Psoas muscle (tissue), 8 donors: ENCODE data around the gene KRT31. TPM values are rescaled to one million over a fixed set of nuclear protein-coding genes. Genes with fewer than 3 reads are reported as not detected.
"Not testable (repeated sequence)": the region's sequence is repeated elsewhere in the genome, so short reads cannot be mapped to it uniquely, and the experiment has no call there.

ENCODE experiments used
- ATAC-seq, 4 donors: fragments of 200-7000 bp; cut with Tn5 transposase; one replicate each; pipeline ENCODE4 v1.9.1; 2020; ENCODE audit warnings: moderate library complexity in 3 of 4, mild to moderate bottlenecking in 2 of 4
- DNase-seq, 2 donors: peaks; one replicate each; pipeline ENCODE4 v3.0.0-alpha.2; 2020
- H3K27ac ChIP-seq: fragments of 200-600 bp; one replicate; pipeline ENCODE4 v1.8.0; 2022
- H3K27me3 ChIP-seq, 3 donors: fragments of 200-600 bp in 1 of 3; one replicate each; pipeline versions ENCODE4 v1.6.1 to v1.8.0; 2013 to 2022; ENCODE audit warnings: low read length in 2 of 3, mild to moderate bottlenecking in 2 of 3, moderate library complexity in 1 of 3; ENCODE audit not compliant: insufficient read depth in 3 of 3
- H3K36me3 ChIP-seq, 2 donors: fragments of 200-600 bp in 1 of 2; one replicate each; pipeline versions ENCODE4 v1.6.1 to v1.8.0; 2013 to 2022; ENCODE audit warnings: low read depth in 1 of 2, mild to moderate bottlenecking in 1 of 2, moderate library complexity in 1 of 2; ENCODE audit not compliant: insufficient read depth in 1 of 2
- H3K4me1 ChIP-seq: fragments of 200-600 bp; one replicate; pipeline ENCODE4 v1.8.0; 2022
- H3K4me3 ChIP-seq: fragments of 200-600 bp; one replicate; pipeline ENCODE4 v1.8.0; 2022; ENCODE audit warnings: mild to moderate bottlenecking
- H3K9me3 ChIP-seq: fragments of 200-600 bp; one replicate; pipeline ENCODE4 v1.8.0; 2022
- WGBS, 3 donors: extraction: QIAGEN DNeasy Blood & Tissue Kit; methylation state at CpG; one replicate each; pipeline versions ENCODE4 v1.1.6 to v1.1.7; 2013; 5-methylcytosine and 5-hydroxymethylcytosine counted together
- intact Hi-C, 2 donors: fragments of 100-400 bp; cut with DNase I; formaldehyde crosslinking; loops; one replicate each; pipeline versions ENCODE4 v1.11.0 to v1.14.2; 2022
- polyA plus RNA-seq, 3 donors: library from polyadenylated mRNA; stranded (reverse); fragments of 200-250 nt; gene quantifications; one replicate each; pipeline ENCODE4 v1.2.3, GENCODE V29; 2013
- total RNA-seq, 4 donors: library from RNA; stranded (reverse); fragmentation: NEBNext Ultra II Directional in 2 of 4; extraction: Animal tissue kit (Norgen Biotek cat#: 25700) in 2 of 4; gene quantifications; one replicate each; pipeline versions ENCODE4 v1.2.1 to v1.2.4, GENCODE V29; 2021 to 2023
- TF ChIP-seq, protein P1 (sequence below): fragments of 200-600 bp; IDR thresholded peaks from one replicate; pipeline ENCODE4 v1.8.0; 2022; ENCODE audit warnings: antibody characterized with exemption
- donor health status: healthy with polysubstance abuse.
- donor health status: DM: no; HTN: no; CAD: no; lungs with moderate emphysema.
- donor health status: Bipolar disorder and iron deficiency.
- donor health status: healthy.
- donor health status: DM: yes; HTN: yes; CAD: no.
- donor health status: DM: no; HTN: no; CAD: no.
- donor health status: DM: no; HTN: no; CAD: no.
- donor health status: DM: yes; HTN: yes; CAD: no.

Gene KRT31
- total and polyA plus RNA-seq, 7 donors, result 0.18 to 4.6 (median 0.87) TPM

DNA sequence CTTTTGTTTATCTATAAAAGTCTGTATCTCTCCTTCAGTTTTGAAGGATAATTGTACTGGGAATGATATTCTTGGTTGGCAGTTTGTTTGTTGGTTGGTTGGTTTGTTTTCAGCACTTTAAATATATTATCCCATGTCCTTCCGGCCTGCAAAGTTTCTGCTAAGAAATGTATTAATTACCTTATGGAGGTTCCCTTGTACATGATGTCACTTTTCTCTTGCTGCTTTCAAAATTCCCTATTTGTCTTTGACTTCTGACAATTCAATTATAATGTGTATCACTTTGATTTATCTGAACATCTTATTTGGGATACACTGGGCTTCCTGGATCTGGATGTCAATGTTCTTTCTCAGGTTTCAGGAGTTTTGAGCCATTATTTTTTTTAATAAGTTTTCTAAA lies 11.2 kb downstream of the KRT31 start:
- Histone ChIP-seq H3K27ac (no peak overlapping the region), H3K27me3 (no peaks in the 10 kb centered on the region), H3K4me3 (no peak overlapping the region), H3K9me3 (peaks cover 14% of the 10 kb centered on the region), H3K4me1 (no peaks in the 10 kb centered on the region), H3K36me3 (no peaks in the 10 kb centered on the region)
- TF ChIP-seq, protein P1, sequence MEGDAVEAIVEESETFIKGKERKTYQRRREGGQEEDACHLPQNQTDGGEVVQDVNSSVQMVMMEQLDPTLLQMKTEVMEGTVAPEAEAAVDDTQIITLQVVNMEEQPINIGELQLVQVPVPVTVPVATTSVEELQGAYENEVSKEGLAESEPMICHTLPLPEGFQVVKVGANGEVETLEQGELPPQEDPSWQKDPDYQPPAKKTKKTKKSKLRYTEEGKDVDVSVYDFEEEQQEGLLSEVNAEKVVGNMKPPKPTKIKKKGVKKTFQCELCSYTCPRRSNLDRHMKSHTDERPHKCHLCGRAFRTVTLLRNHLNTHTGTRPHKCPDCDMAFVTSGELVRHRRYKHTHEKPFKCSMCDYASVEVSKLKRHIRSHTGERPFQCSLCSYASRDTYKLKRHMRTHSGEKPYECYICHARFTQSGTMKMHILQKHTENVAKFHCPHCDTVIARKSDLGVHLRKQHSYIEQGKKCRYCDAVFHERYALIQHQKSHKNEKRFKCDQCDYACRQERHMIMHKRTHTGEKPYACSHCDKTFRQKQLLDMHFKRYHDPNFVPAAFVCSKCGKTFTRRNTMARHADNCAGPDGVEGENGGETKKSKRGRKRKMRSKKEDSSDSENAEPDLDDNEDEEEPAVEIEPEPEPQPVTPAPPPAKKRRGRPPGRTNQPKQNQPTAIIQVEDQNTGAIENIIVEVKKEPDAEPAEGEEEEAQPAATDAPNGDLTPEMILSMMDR, result no peak
- DNase-seq (no peak), ATAC-seq (no peak)
- WGBS, 3 donors, result 90 to 100% (median 97%) methylated on average over 1 of the region's 1 CpG
- intact Hi-C loops, result no loop called here

DNA sequence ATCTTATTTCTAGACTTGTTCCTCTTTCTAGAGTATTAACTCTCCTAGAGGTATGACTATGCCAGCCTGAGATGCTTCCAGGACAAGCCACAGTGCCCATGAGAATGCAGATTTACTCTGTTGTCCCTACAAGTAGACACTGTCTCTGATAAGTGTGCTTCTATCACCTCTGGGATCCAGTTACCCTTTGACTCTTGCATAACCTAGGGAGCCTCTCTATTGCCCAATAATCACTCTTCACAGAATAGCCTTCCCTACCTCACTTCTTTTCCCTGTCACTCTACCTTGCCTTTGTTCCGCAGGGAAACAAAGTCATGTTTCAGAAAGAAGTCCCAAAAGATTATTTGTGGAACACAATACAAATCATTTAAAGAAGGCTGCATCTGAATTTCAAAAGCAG lies 13.7 kb downstream of the KRT31 start:
- no peak for DNase-seq
- no peak overlapping the region for H3K4me3 ChIP-seq
- H3K27ac ChIP-seq, result no peak overlapping the region
- no peaks in the 10 kb centered on the region for H3K4me1 ChIP-seq
- ATAC-seq, result no peak
- TF ChIP-seq, protein P1, result no peak
- no peaks in the 10 kb centered on the region for H3K27me3 ChIP-seq
- H3K9me3 ChIP-seq, result peaks cover 14% of the 10 kb centered on the region
- 88 to 100% (median 94%) methylated on average over 1 of the region's 1 CpG for WGBS, 3 donors
- intact Hi-C loops, result no loop called here
- no peaks in the 10 kb centered on the region for H3K36me3 ChIP-seq

DNA sequence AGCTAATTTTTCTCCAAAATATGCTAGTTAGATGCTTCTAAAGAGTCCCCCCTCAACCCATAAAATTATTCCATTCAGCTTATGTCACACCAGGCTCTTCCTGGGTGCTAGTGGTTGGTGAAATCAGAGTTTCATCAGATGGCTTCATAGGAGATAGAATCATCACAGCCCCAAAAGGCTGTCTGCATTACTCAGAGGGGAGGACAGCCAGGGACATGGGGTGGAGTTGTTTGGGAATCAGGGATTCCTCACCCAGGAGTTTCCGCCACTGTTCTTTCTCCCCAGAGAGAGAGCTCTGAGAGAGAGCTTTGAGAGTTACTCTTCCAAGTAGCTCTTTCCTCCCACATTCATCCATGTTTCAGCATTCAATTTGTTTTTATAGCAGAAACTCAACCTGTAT lies 15.0 kb downstream of the KRT31 start:
- no peaks in the 10 kb centered on the region for H3K4me1 ChIP-seq
- H3K27ac ChIP-seq, result no peak overlapping the region
- TF ChIP-seq, protein P1, result no peak
- WGBS, 3 donors, result 59 to 87% (median 83%) methylated on average over 1 of the region's 1 CpG
- H3K36me3 ChIP-seq, result no peaks in the 10 kb centered on the region
- intact Hi-C loops, result no loop called here
- no peak for DNase-seq
- no peak overlapping the region for H3K4me3 ChIP-seq
- H3K9me3 ChIP-seq, result peaks cover 14% of the 10 kb centered on the region
- no peak for ATAC-seq
- no peaks in the 10 kb centered on the region for H3K27me3 ChIP-seq

DNA sequence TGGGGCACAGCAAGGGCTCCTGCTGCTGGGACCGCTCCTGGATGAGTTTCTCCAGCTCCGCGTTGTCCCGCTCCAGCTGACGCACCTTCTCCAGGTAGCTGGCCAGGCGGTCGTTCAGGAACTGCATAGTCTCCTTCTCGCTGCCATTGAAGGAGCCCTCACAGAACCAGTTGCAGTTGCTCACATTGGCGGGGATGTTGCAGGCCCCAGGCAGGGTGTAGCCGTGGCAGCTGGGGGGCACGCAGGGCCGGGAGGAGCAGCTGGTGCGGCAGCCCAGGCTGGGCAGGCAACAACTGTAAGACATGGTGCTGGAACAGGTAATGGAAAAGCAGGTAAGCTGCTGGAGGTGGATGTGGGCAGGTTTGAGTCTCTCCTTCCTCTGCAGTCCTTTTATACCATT lies 15.5 kb downstream of the KRT31 start, which contains the start of gene KRT34:
TSS of gene KRT34 (minus strand) at position 364 of the 400 bp plus-strand sequence. CDS start at position 304, 60 bp downstream.
- ATAC-seq, intact Hi-C loops, H3K4me3 ChIP-seq, H3K27ac ChIP-seq, H3K4me1 ChIP-seq, H3K36me3 ChIP-seq, DNase-seq, H3K27me3 ChIP-seq: not testable (repeated sequence)
- peaks cover 12% of the 10 kb centered on the region for H3K9me3 ChIP-seq
- WGBS, 3 donors, result 87 to 93% (median 92%) methylated on average over 12 to 13 of the region's 13 CpGs

DNA sequence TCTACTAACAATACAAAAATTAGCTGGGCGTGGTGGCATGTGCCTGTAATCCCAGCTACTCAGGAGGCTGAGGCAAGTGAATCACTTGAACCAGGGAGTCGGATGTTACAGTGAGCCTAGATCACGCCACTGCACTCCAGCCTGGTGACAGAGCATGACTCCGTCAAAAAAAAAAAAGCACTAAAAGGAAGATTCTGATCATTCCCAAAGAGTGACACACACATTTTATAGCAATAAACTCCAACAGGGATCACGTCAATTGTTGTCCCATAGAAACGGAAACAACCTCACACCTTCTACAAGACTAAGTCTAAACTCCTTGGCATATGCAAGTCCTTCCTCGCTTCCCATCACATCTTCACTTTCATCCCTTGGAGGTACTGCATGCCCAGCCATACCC lies 17.3 kb downstream of the KRT31 start:
- H3K27ac ChIP-seq, ATAC-seq, H3K4me3 ChIP-seq, H3K36me3 ChIP-seq, DNase-seq, H3K27me3 ChIP-seq, H3K4me1 ChIP-seq, intact Hi-C loops, H3K9me3 ChIP-seq: not testable (repeated sequence)
- WGBS, 3 donors, result 81 to 92% (median 86%) methylated on average over 7 of the region's 7 CpGs

DNA sequence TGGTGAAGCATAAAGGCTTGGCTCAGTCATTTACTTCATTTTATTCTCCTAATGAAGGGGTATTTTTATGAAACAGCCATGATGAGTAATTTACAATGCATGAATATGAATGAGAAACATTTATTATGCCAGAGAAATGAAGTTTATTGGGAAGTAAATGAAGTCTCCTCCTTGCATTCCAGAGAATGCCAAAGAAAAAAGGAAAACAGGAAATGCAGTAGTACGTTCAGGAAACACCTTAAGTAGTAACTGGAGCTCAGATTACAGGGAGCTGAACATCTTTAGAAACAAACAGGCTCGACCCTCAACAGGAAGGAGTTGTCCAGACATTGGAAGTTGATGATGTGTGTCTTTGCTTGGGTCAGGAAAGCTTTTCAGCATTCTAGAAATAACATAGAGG lies 19.9 kb downstream of the KRT31 start:
- 21 to 26% (median 23%) methylated on average over 2 of the region's 2 CpGs for WGBS, 3 donors

More for the DNA sequence above, 19.9 kb downstream of the KRT31 start:
- TF ChIP-seq, protein P1, result no peak
- Histone ChIP-seq H3K9me3 (no peaks in the 10 kb centered on the region), H3K36me3 (no peaks in the 10 kb centered on the region), H3K27me3 (peaks cover 0 to 5% (median 0%) of the 10 kb centered on the region in 3 donors), H3K4me1 (no peaks in the 10 kb centered on the region), H3K27ac (no peak overlapping the region), H3K4me3 (no peak overlapping the region)
- intact Hi-C loops, result no loop called here
- DNase-seq, result no peak
- ATAC-seq, result no peak
